WTC11 (cell line): ENCODE measurements around the gene METRN. TPM values are rescaled to one million over a fixed set of nuclear protein-coding genes. Genes with fewer than 3 reads are reported as not detected.

Experiments
- ARID4B ChIP-seq: sonication (generic); formaldehyde crosslinking; IDR thresholded peaks from 2 replicates; pipeline ENCODE4 v1.8.0; 2023; ENCODE audit warnings: missing genetic modification reagents, mild to moderate bottlenecking, borderline replicate concordance
- CBFB ChIP-seq: sonication (generic); formaldehyde crosslinking; IDR thresholded peaks from 2 replicates; pipeline ENCODE4 v1.8.1; 2022; ENCODE audit warnings: mild to moderate bottlenecking, low read depth, missing genetic modification reagents
- GRHL2 ChIP-seq: fragments of 250-450 bp; sonication (Bioruptor Pico); IDR thresholded peaks from 2 replicates; pipeline ENCODE4 v1.8.0; 2022; ENCODE audit warnings: mild to moderate bottlenecking, moderate library complexity; ENCODE audit not compliant: insufficient replicate concordance, severe bottlenecking
- JAZF1 ChIP-seq: fragments of 250-450 bp; sonication (Bioruptor Pico); IDR thresholded peaks from 2 replicates; pipeline ENCODE4 v1.9.0; 2021; ENCODE audit warnings: moderate library complexity, mild to moderate bottlenecking, inconsistent platforms
- MXD4 ChIP-seq: fragments of 250-450 bp; sonication (Bioruptor Pico); IDR thresholded peaks from 2 replicates; pipeline ENCODE4 v1.8.0; 2021; ENCODE audit warnings: mild to moderate bottlenecking, moderate library complexity, borderline replicate concordance
- NFE2L1 ChIP-seq: sonication (generic); formaldehyde crosslinking; IDR thresholded peaks from 2 replicates; pipeline ENCODE4 v1.8.1; 2023; ENCODE audit warnings: missing genetic modification reagents
- NR1H2 ChIP-seq: sonication (generic); formaldehyde crosslinking; IDR thresholded peaks from 2 replicates; pipeline ENCODE4 v1.9.0; 2021; ENCODE audit warnings: mild to moderate bottlenecking, moderate library complexity, missing genetic modification reagents
- NR3C1 ChIP-seq: sonication (generic); formaldehyde crosslinking; conservative IDR thresholded peaks from 2 replicates; pipeline ENCODE4 v1.8.1; 2023; ENCODE audit warnings: low read depth, mild to moderate bottlenecking, missing genetic modification reagents
- USF1 ChIP-seq: sonication (generic); formaldehyde crosslinking; IDR thresholded peaks from 2 replicates; pipeline ENCODE4 v1.8.0; 2022; ENCODE audit warnings: mild to moderate bottlenecking, missing genetic modification reagents
- USF2 ChIP-seq: sonication (generic); formaldehyde crosslinking; IDR thresholded peaks from 2 replicates; pipeline ENCODE4 v1.8.1; 2023; ENCODE audit warnings: mild to moderate bottlenecking, missing genetic modification reagents, moderate library complexity
- ZNF138 ChIP-seq: sonication (generic); formaldehyde crosslinking; conservative IDR thresholded peaks from 2 replicates; pipeline ENCODE4 v1.8.1; 2022; ENCODE audit warnings: mild to moderate bottlenecking, moderate library complexity, missing genetic modification reagents
- ZNF263 ChIP-seq: sonication (generic); formaldehyde crosslinking; IDR thresholded peaks from 2 replicates; pipeline ENCODE4 v1.8.1; 2022; ENCODE audit warnings: low read depth, mild to moderate bottlenecking, moderate library complexity, missing genetic modification reagents
- ZNF671 ChIP-seq: fragments of 250-450 bp; sonication (Bioruptor Pico); IDR thresholded peaks from 2 replicates; pipeline ENCODE4 v1.8.0; 2021; ENCODE audit warnings: mild to moderate bottlenecking
- total RNA-seq: library from RNA; stranded (reverse); gene quantifications from 3 replicates; pipeline ENCODE4 v1.2.3, GENCODE V29; 2021
- TF ChIP-seq, protein P1 (sequence below): sonication (generic); formaldehyde crosslinking; IDR thresholded peaks from 2 replicates; pipeline ENCODE4 v1.8.1; 2023; ENCODE audit warnings: mild to moderate bottlenecking, missing genetic modification reagents
- TF ChIP-seq, protein P2 (sequence below): sonication (generic); formaldehyde crosslinking; IDR thresholded peaks from 2 replicates; pipeline ENCODE4 v1.8.1; 2022; ENCODE audit warnings: mild to moderate bottlenecking, missing genetic modification reagents, moderate library complexity, borderline replicate concordance
- TF ChIP-seq, protein P3 (sequence below): fragments of 250-450 bp; sonication (Bioruptor Pico); IDR thresholded peaks from 2 replicates; pipeline ENCODE4 v2.1.2; 2022; ENCODE audit warnings: mild to moderate bottlenecking, moderate library complexity
- TF ChIP-seq, protein P4 (sequence below): fragments of 250-450 bp; sonication (Bioruptor Pico); IDR thresholded peaks from 2 replicates; pipeline ENCODE4 v1.8.0; 2021; ENCODE audit warnings: mild to moderate bottlenecking
- TF ChIP-seq, protein P5 (sequence below): fragments of 250-450 bp; sonication (Bioruptor Pico); IDR thresholded peaks from 2 replicates; pipeline ENCODE4 v1.9.0; 2021; ENCODE audit warnings: mild to moderate bottlenecking
- TF ChIP-seq, protein P6 (sequence below): sonication (generic); formaldehyde crosslinking; IDR thresholded peaks from 2 replicates; pipeline ENCODE4 v1.8.0; 2022; ENCODE audit warnings: missing genetic modification reagents

Gene METRN
- total RNA-seq, 1 experiment from 2014 or later: 30.9 TPM

- TF ChIP-seq, protein P1, sequence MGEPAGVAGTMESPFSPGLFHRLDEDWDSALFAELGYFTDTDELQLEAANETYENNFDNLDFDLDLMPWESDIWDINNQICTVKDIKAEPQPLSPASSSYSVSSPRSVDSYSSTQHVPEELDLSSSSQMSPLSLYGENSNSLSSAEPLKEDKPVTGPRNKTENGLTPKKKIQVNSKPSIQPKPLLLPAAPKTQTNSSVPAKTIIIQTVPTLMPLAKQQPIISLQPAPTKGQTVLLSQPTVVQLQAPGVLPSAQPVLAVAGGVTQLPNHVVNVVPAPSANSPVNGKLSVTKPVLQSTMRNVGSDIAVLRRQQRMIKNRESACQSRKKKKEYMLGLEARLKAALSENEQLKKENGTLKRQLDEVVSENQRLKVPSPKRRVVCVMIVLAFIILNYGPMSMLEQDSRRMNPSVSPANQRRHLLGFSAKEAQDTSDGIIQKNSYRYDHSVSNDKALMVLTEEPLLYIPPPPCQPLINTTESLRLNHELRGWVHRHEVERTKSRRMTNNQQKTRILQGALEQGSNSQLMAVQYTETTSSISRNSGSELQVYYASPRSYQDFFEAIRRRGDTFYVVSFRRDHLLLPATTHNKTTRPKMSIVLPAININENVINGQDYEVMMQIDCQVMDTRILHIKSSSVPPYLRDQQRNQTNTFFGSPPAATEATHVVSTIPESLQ (CRISPR knock-in tag): no peak
- TF ChIP-seq ZNF263 (CRISPR knock-in tag): peak; percentile 70; the same call in 1 of the 2 replicates
- TF ChIP-seq USF1 (CRISPR knock-in tag): no peak
- no peak for TF ChIP-seq GRHL2 (CRISPR knock-in tag)
- no peak for TF ChIP-seq NR1H2 (CRISPR knock-in tag)
- 0 out of 2 replicates have a peak, but pooled peaks have one; percentile 57 for TF ChIP-seq CBFB (CRISPR knock-in tag)
- no peak; the same call in 1 of the 2 replicates for TF ChIP-seq ZNF138 (CRISPR knock-in tag)
- TF ChIP-seq, protein P2, sequence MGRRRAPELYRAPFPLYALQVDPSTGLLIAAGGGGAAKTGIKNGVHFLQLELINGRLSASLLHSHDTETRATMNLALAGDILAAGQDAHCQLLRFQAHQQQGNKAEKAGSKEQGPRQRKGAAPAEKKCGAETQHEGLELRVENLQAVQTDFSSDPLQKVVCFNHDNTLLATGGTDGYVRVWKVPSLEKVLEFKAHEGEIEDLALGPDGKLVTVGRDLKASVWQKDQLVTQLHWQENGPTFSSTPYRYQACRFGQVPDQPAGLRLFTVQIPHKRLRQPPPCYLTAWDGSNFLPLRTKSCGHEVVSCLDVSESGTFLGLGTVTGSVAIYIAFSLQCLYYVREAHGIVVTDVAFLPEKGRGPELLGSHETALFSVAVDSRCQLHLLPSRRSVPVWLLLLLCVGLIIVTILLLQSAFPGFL (CRISPR knock-in tag): peak; percentile 25; the same call in 1 of the 2 replicates
- TF ChIP-seq, protein P3, sequence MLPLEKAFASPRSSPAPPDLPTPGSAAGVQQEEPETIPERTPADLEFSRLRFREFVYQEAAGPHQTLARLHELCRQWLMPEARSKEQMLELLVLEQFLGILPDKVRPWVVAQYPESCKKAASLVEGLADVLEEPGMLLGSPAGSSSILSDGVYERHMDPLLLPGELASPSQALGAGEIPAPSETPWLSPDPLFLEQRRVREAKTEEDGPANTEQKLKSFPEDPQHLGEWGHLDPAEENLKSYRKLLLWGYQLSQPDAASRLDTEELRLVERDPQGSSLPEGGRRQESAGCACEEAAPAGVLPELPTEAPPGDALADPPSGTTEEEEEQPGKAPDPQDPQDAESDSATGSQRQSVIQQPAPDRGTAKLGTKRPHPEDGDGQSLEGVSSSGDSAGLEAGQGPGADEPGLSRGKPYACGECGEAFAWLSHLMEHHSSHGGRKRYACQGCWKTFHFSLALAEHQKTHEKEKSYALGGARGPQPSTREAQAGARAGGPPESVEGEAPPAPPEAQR (CRISPR knock-in tag): no peak
- no peak for TF ChIP-seq ZNF671 (CRISPR knock-in tag)
- TF ChIP-seq, protein P4, sequence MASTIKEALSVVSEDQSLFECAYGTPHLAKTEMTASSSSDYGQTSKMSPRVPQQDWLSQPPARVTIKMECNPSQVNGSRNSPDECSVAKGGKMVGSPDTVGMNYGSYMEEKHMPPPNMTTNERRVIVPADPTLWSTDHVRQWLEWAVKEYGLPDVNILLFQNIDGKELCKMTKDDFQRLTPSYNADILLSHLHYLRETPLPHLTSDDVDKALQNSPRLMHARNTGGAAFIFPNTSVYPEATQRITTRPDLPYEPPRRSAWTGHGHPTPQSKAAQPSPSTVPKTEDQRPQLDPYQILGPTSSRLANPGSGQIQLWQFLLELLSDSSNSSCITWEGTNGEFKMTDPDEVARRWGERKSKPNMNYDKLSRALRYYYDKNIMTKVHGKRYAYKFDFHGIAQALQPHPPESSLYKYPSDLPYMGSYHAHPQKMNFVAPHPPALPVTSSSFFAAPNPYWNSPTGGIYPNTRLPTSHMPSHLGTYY: no peak
- peak; percentile 97; the same call in 1 of the 2 replicates for TF ChIP-seq ARID4B (CRISPR knock-in tag)
- TF ChIP-seq NR3C1 (CRISPR knock-in tag): peak; percentile 96
- TF ChIP-seq JAZF1 (CRISPR knock-in tag): no peak
- no peak for TF ChIP-seq MXD4
- TF ChIP-seq, protein P5, sequence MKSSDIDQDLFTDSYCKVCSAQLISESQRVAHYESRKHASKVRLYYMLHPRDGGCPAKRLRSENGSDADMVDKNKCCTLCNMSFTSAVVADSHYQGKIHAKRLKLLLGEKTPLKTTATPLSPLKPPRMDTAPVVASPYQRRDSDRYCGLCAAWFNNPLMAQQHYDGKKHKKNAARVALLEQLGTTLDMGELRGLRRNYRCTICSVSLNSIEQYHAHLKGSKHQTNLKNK (CRISPR knock-in tag): no peak
- TF ChIP-seq, protein P6, sequence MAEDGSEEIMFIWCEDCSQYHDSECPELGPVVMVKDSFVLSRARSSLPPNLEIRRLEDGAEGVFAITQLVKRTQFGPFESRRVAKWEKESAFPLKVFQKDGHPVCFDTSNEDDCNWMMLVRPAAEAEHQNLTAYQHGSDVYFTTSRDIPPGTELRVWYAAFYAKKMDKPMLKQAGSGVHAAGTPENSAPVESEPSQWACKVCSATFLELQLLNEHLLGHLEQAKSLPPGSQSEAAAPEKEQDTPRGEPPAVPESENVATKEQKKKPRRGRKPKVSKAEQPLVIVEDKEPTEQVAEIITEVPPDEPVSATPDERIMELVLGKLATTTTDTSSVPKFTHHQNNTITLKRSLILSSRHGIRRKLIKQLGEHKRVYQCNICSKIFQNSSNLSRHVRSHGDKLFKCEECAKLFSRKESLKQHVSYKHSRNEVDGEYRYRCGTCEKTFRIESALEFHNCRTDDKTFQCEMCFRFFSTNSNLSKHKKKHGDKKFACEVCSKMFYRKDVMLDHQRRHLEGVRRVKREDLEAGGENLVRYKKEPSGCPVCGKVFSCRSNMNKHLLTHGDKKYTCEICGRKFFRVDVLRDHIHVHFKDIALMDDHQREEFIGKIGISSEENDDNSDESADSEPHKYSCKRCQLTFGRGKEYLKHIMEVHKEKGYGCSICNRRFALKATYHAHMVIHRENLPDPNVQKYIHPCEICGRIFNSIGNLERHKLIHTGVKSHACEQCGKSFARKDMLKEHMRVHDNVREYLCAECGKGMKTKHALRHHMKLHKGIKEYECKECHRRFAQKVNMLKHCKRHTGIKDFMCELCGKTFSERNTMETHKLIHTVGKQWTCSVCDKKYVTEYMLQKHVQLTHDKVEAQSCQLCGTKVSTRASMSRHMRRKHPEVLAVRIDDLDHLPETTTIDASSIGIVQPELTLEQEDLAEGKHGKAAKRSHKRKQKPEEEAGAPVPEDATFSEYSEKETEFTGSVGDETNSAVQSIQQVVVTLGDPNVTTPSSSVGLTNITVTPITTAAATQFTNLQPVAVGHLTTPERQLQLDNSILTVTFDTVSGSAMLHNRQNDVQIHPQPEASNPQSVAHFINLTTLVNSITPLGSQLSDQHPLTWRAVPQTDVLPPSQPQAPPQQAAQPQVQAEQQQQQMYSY (CRISPR knock-in tag): no peak; the same call in 1 of the 2 replicates
- TF ChIP-seq NFE2L1 (CRISPR knock-in tag): no peak
- peak; percentile 38; the same call in 1 of the 2 replicates for TF ChIP-seq USF2 (CRISPR knock-in tag)
These were observed 14.0 kb upstream of the METRN start (continued) for GRCh38 chr16:700684-701584.
